ENCODE data around the gene LRMDA. TPM values are rescaled to one million over a fixed set of nuclear protein-coding genes. Genes with fewer than 3 reads are reported as not detected.

LRMDA gene
- total RNA-seq, 1 experiment from 2014 or later = not detected

DNA sequence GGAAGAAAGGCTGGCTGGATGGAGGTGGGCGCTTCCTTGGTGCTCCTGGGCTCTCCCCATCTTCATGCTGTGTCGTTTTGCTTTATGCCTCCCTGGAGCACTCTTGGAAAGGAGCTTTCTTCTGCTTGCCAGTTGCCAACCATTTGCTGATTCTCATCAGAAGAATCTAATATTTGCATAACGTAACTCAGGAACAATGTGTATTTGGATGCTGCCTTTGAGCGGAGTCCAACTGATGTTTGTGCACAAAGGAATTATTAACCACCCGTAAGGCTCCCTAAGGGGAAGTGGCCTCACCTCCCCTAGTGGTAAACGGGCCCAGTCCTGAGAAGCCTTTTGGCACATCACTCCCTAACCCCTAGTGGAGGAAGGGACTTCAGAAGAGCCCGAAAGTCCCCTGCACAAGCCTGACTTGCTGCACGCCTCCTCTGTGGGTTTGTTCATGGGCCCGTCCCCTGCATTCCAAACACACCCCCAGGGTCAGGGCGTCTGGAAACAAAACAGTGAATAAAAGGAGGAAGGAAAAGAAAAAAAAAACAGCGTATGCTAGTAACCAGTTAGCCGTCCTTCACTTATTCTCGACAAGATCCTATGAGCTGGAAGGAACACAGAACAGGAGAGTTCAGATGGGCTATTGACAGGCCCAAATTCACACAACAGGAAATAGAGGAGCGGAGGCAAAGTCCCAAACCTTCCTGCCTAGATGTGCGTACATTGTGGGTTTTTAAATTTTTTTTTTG, 602.2 kb downstream of the LRMDA start:
- TF ChIP-seq CTCF (conservative IDR thresholded peaks at IDR 0.05; ENCODE audit: low read depth, low read length) (no peak), EZH2 (IDR thresholded peaks at IDR 0.05; ENCODE audit: borderline replicate concordance, low read depth, low read length, poor library complexity, severe bottlenecking) (no peak)
- intact Hi-C loops (cut with micrococcal nuclease; ENCODE audit: unreplicated experiment) = loop anchor here (10.0 kb wide), 2 partner anchors 971 to 1081 kb away; no protein-coding TSS in a partner anchor
- ChIA-PET POLR2A (ENCODE audit: low non-redundant PET) (no interaction called here), CTCF (interaction anchor here (0.6 kb wide), 1 partner anchor 269 kb away, joined by 3 read pairs; no protein-coding TSS in a partner anchor)
- no peak overlapping the region for H3K4me3 ChIP-seq (ENCODE audit: low read depth, low read length, poor library complexity, severe bottlenecking)
- no peak overlapping the region for H3K27ac ChIP-seq (ENCODE audit: low read depth, low read length, poor library complexity, severe bottlenecking)
- no peaks in the 10 kb centered on the region for H3K4me1 ChIP-seq (ENCODE audit: insufficient read depth, low read length, poor library complexity, severe bottlenecking)
- BruUV-seq (replicated peaks) = no TSS peak
- no peaks in the 10 kb centered on the region for H3K9me3 ChIP-seq (ENCODE audit: low read depth, low read length, poor library complexity, severe bottlenecking)
- no peaks in the 10 kb centered on the region for H3K36me3 ChIP-seq (ENCODE audit: insufficient read depth, low read length, poor library complexity, severe bottlenecking)
- DNase-seq (ENCODE audit: low spot score) = no peak
- peaks cover 7% of the 10 kb centered on the region for H3K27me3 ChIP-seq (replicated peaks; ENCODE audit: insufficient read depth, low read depth, low read length, poor library complexity)

GRCh38 chr10:76034353-76035205, 603.2 kb downstream of the LRMDA start:
- Histone ChIP-seq H3K36me3 (ENCODE audit: insufficient read depth, low read length, poor library complexity, severe bottlenecking) (no peaks in the 10 kb centered on the region), H3K27ac (ENCODE audit: low read depth, low read length, poor library complexity, severe bottlenecking) (no peak overlapping the region), H3K4me3 (ENCODE audit: low read depth, low read length, poor library complexity, severe bottlenecking) (no peak overlapping the region), H3K27me3 (replicated peaks; ENCODE audit: insufficient read depth, low read depth, low read length, poor library complexity) (peaks cover 7% of the 10 kb centered on the region), H3K9me3 (ENCODE audit: low read depth, low read length, poor library complexity, severe bottlenecking) (no peaks in the 10 kb centered on the region), H3K4me1 (ENCODE audit: insufficient read depth, low read length, poor library complexity, severe bottlenecking) (no peaks in the 10 kb centered on the region)
- TF ChIP-seq EZH2 (IDR thresholded peaks at IDR 0.05; ENCODE audit: borderline replicate concordance, low read depth, low read length, poor library complexity, severe bottlenecking) = no peak
- no peak for DNase-seq (ENCODE audit: low spot score)
- intact Hi-C loops (cut with micrococcal nuclease; ENCODE audit: unreplicated experiment) = loop anchor here (10.0 kb wide), 2 partner anchors 970 to 1080 kb away; no protein-coding TSS in a partner anchor
- POLR2A ChIA-PET (ENCODE audit: low non-redundant PET) = no interaction called here
- CTCF ChIA-PET = interaction anchor here (0.6 kb wide), 1 partner anchor 268 kb away, joined by 3 read pairs; no protein-coding TSS in a partner anchor
- no TSS peak for BruUV-seq (replicated peaks)

DNA sequence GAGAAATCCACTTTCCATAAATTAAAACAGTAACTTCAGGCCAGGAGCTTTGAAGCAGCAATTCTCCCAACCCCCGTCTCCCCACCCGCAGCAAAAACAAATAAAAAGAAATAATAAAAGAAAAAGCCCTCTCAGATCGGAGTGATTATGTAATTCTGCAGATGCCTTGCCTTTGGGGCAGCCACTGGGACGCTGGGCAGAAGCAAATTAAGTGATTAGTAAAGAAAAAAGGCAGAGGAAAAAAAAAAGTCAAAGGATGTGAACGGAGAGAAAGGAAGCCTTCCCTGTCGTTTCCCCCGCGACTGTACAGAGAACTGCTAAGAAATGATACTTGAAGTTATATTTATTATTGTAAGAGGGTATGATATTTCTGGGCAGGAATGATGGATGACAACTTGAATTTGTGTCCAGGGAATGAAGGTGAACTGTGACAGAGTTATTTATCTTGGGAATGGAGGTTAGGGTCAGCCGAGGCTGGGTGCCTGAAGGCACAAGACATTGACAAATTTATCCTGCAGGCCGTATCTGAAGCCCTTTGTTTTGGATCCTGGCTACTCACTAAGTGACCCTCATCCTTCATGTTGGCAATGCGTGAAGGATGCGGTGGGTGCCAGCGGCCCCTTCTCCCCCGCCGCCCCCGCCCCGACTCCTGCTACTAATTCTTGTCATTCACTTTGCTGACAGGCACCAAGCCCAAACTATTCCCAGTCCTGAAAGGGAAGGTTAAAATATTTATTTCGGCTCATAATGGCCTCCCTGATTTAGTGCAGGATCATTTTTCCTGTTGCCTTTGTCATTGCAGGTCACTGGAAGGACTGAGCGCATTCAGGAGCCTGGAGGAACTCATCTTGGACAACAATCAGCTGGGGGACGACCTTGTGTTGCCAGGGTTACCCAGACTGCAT, 604.0 kb downstream of the LRMDA start:
- H3K27ac ChIP-seq (ENCODE audit: low read depth, low read length, poor library complexity, severe bottlenecking) = no peak overlapping the region
- CTCF ChIA-PET = interaction anchor here (1.3 to 1.9 kb wide), 2 partner anchors 268 to 969 kb away, joined by 4 to 6 read pairs; no protein-coding TSS in a partner anchor
- BruUV-seq (replicated peaks) = no TSS peak
- H3K9me3 ChIP-seq (ENCODE audit: low read depth, low read length, poor library complexity, severe bottlenecking) = no peaks in the 10 kb centered on the region
- H3K27me3 ChIP-seq (replicated peaks; ENCODE audit: insufficient read depth, low read depth, low read length, poor library complexity) = peaks cover 7% of the 10 kb centered on the region
- no peaks in the 10 kb centered on the region for H3K36me3 ChIP-seq (ENCODE audit: insufficient read depth, low read length, poor library complexity, severe bottlenecking)
- DNase-seq (ENCODE audit: low spot score) = no peak
- intact Hi-C loops (cut with micrococcal nuclease; ENCODE audit: unreplicated experiment) = loop anchor here (1.0 to 10.0 kb wide), 4 partner anchors 267 to 1079 kb away; no protein-coding TSS in a partner anchor
- POLR2A ChIA-PET (ENCODE audit: low non-redundant PET) = no interaction called here
- H3K4me3 ChIP-seq (ENCODE audit: low read depth, low read length, poor library complexity, severe bottlenecking) = no peak overlapping the region
- no peaks in the 10 kb centered on the region for H3K4me1 ChIP-seq (ENCODE audit: insufficient read depth, low read length, poor library complexity, severe bottlenecking)
- no peak for TF ChIP-seq EZH2 (IDR thresholded peaks at IDR 0.05; ENCODE audit: borderline replicate concordance, low read depth, low read length, poor library complexity, severe bottlenecking)
- TF ChIP-seq CTCF (conservative IDR thresholded peaks at IDR 0.05; ENCODE audit: low read depth, low read length) = no peak
